H9 (cell line): ENCODE data around the gene IGSF9. TPM values are rescaled to one million over a fixed set of nuclear protein-coding genes. Genes with fewer than 3 reads are reported as not detected.

Experiments used
- DNase-seq: peaks from one replicate; pipeline ENCODE4 v3.0.0-alpha.2; 2017
- H2AFZ ChIP-seq: one replicate; pipeline ENCODE4 v1.6.1; 2013; ENCODE audit warnings: mild to moderate bottlenecking, low read length, control low read depth, moderate library complexity
- H2AK5ac ChIP-seq: 2 replicates; pipeline ENCODE4 v1.6.1; 2013; ENCODE audit warnings: low read length, control low read depth, mixed read lengths; ENCODE audit not compliant: insufficient read length
- H2BK120ac ChIP-seq: one replicate; pipeline ENCODE4 v1.6.1; 2013; ENCODE audit warnings: low read depth, mild to moderate bottlenecking, low read length, control low read depth, inconsistent platforms; ENCODE audit not compliant: poor library complexity, severe bottlenecking
- H2BK12ac ChIP-seq: 2 replicates; pipeline ENCODE4 v1.6.1; 2013; ENCODE audit warnings: low read length, control low read depth, mixed read lengths, low read depth; ENCODE audit not compliant: insufficient read length
- H2BK15ac ChIP-seq: 2 replicates; pipeline ENCODE4 v1.6.1; 2013; ENCODE audit warnings: low read depth, low read length, control low read depth
- H2BK20ac ChIP-seq: one replicate; pipeline ENCODE4 v1.6.1; 2013; ENCODE audit warnings: low read depth, mild to moderate bottlenecking, low read length, control low read depth, inconsistent platforms; ENCODE audit not compliant: poor library complexity, severe bottlenecking
- H2BK5ac ChIP-seq: 2 replicates; pipeline ENCODE4 v1.6.1; 2013; ENCODE audit warnings: low read length, control low read depth, mixed read lengths; ENCODE audit not compliant: insufficient read length
- H3K14ac ChIP-seq: 2 replicates; pipeline ENCODE4 v1.6.1; 2013; ENCODE audit warnings: low read length, control low read depth; ENCODE audit not compliant: insufficient read depth
- H3K18ac ChIP-seq: 2 replicates; pipeline ENCODE4 v1.6.1; 2013; ENCODE audit warnings: low read depth, mild to moderate bottlenecking, mixed read lengths, low read length, control low read depth; ENCODE audit not compliant: insufficient read length
- H3K23ac ChIP-seq: 2 replicates; pipeline ENCODE4 v1.6.1; 2013; ENCODE audit warnings: low read length, control low read depth, mixed read lengths, low read depth; ENCODE audit not compliant: insufficient read length
- H3K23me2 ChIP-seq: 2 replicates; pipeline ENCODE4 v1.6.1; 2013; ENCODE audit warnings: low read depth, mild to moderate bottlenecking, mixed read lengths, low read length, control low read depth; ENCODE audit not compliant: insufficient read length, poor library complexity, severe bottlenecking
- H3K27ac ChIP-seq: 2 replicates; pipeline ENCODE4 v1.5.1; 2013; ENCODE audit warnings: low read length, control low read depth, mixed read lengths, low read depth; ENCODE audit not compliant: insufficient read length
- H3K27me3 ChIP-seq: 2 replicates; pipeline ENCODE4 v1.6.1; 2013; ENCODE audit warnings: low read length, control low read depth, inconsistent platforms; ENCODE audit not compliant: insufficient read depth
- H3K4ac ChIP-seq: 2 replicates; pipeline ENCODE4 v1.6.1; 2013; ENCODE audit warnings: low read depth, mild to moderate bottlenecking, control low read depth, inconsistent platforms, low read length, moderate library complexity
- H3K4me1 ChIP-seq: 2 replicates; pipeline ENCODE4 v1.6.1; 2013; ENCODE audit warnings: low read length, control low read depth, inconsistent platforms; ENCODE audit not compliant: insufficient read depth
- H3K4me2 ChIP-seq: 2 replicates; pipeline ENCODE4 v1.6.1; 2013; ENCODE audit warnings: low read length, control low read depth, mixed read lengths; ENCODE audit not compliant: insufficient read length, insufficient read depth
- H3K56ac ChIP-seq: 2 replicates; pipeline ENCODE4 v1.6.1; 2013; ENCODE audit warnings: low read depth, mild to moderate bottlenecking, mixed read lengths, low read length, control low read depth; ENCODE audit not compliant: insufficient read length
- H3K79me1 ChIP-seq: 2 replicates; pipeline ENCODE4 v1.6.1; 2013; ENCODE audit warnings: low read depth, mild to moderate bottlenecking, moderate library complexity, low read length, control low read depth, inconsistent platforms; ENCODE audit not compliant: insufficient read depth, poor library complexity, severe bottlenecking
- H3K79me2 ChIP-seq: 2 replicates; pipeline ENCODE4 v1.6.1; 2013; ENCODE audit warnings: low read length, control low read depth, inconsistent platforms; ENCODE audit not compliant: insufficient read depth
- H3K9ac ChIP-seq: 2 replicates; pipeline ENCODE4 v1.6.1; 2013; ENCODE audit warnings: low read length, control low read depth, mixed read lengths; ENCODE audit not compliant: insufficient read length; ENCODE audit errors: extremely low read depth
- H3K9me3 ChIP-seq: one replicate; pipeline ENCODE4 v1.6.1; 2013; ENCODE audit warnings: low read depth, low read length, inconsistent platforms; ENCODE audit not compliant: control insufficient read depth
- H3T11ph ChIP-seq: one replicate; pipeline ENCODE4 v1.6.1; 2013; ENCODE audit warnings: mild to moderate bottlenecking, low read length, control low read depth, inconsistent platforms
- H4K20me1 ChIP-seq: one replicate; pipeline ENCODE4 v1.6.1; 2013; ENCODE audit not compliant: control insufficient read depth, insufficient read length, insufficient read depth
- H4K5ac ChIP-seq: 2 replicates; pipeline ENCODE4 v1.6.1; 2013; ENCODE audit warnings: low read depth, mild to moderate bottlenecking, mixed read lengths, low read length, control low read depth; ENCODE audit not compliant: insufficient read length
- H4K8ac ChIP-seq: replicated peaks from 2 replicates; pipeline ENCODE4 v1.6.1; 2013; ENCODE audit warnings: low read length, control low read depth, mixed read lengths, low read depth; ENCODE audit not compliant: insufficient read length
- H4K91ac ChIP-seq: 2 replicates; pipeline ENCODE4 v1.6.1; 2013; ENCODE audit warnings: low read depth, mild to moderate bottlenecking, moderate library complexity, mixed read lengths, low read length, control low read depth; ENCODE audit not compliant: insufficient read length
- H3K27ac Mint-ChIP-seq, 3 experiments: 2 replicates in 2 of 3; 3 replicates in 1 of 3; pipeline ENCODE4 v1.8.0; 2020 to 2021; ENCODE audit warnings: mixed read lengths in 3 of 3, mild to moderate bottlenecking in 1 of 3, moderate library complexity in 1 of 3
- H3K27me3 Mint-ChIP-seq: 2 replicates; pipeline ENCODE4 v1.8.0; 2021; ENCODE audit warnings: low read depth, mild to moderate bottlenecking, moderate library complexity, mixed read lengths
- H3K36me3 Mint-ChIP-seq, 3 experiments: 2 replicates in 2 of 3; 3 replicates in 1 of 3; pipeline ENCODE4 v1.8.0; 2020 to 2021; ENCODE audit warnings: low read depth in 3 of 3, mixed read lengths in 3 of 3; ENCODE audit not compliant: insufficient read depth in 1 of 3
- H3K4me1 Mint-ChIP-seq, 2 experiments: 2 replicates each; pipeline ENCODE4 v1.8.0; 2020; ENCODE audit warnings: mixed read lengths in 2 of 2
- H3K4me3 Mint-ChIP-seq, 2 experiments: 2 replicates in 1 of 2; 3 replicates in 1 of 2; pipeline ENCODE4 v1.8.0; 2020 to 2021; ENCODE audit warnings: mild to moderate bottlenecking in 2 of 2, mixed read lengths in 2 of 2, moderate library complexity in 1 of 2
- H3K9me3 Mint-ChIP-seq, 2 experiments: 2 replicates in 1 of 2; 3 replicates in 1 of 2; pipeline ENCODE4 v1.8.0; 2020; ENCODE audit warnings: mild to moderate bottlenecking in 2 of 2, mixed read lengths in 2 of 2, moderate library complexity in 1 of 2
- CTCF ChIP-seq: fragments of 200-600 bp; sonication (generic); conservative IDR thresholded peaks from 3 replicates; pipeline ENCODE4 v1.8.0; 2021; ENCODE audit warnings: antibody characterized with exemption, mild to moderate bottlenecking
- WGBS: extraction: QIAGEN DNeasy Blood & Tissue Kit; methylation state at CpG from one replicate; pipeline ENCODE4 v1.1.7; 2013; ENCODE audit warnings: missing lambda C conversion rate, low lambda C conversion rate, mixed read lengths; ENCODE audit not compliant: insufficient read length; ENCODE audit errors: extremely low coverage; 5-methylcytosine and 5-hydroxymethylcytosine counted together
- total RNA-seq: library from RNA; stranded (reverse); gene quantifications from 2 replicates; pipeline ENCODE4 v1.2.1, GENCODE V29; 2021

IGSF9 gene
- total RNA-seq, 1 experiment from 2014 or later, result 11.3 TPM

GRCh38 chr1:159883134-159883533, 62.3 kb downstream of the IGSF9 start:
- H3K79me1 ChIP-seq, result no peaks in the 10 kb centered on the region
- H4K91ac ChIP-seq, result no peak overlapping the region
- H3K4ac ChIP-seq, result no peak overlapping the region
- no peak overlapping the region for H3K9ac ChIP-seq
- no peaks in the 10 kb centered on the region for H3K27me3 ChIP-seq
- no peak overlapping the region for H2BK120ac ChIP-seq
- no peak overlapping the region for H3K23ac ChIP-seq
- no peak overlapping the region for H3K4me3 Mint-ChIP-seq
- H3K27me3 Mint-ChIP-seq, result no peaks in the 10 kb centered on the region; the same call in none of the 2 replicates
- H3K9me3 Mint-ChIP-seq, result no peaks in the 10 kb centered on the region
- H3K4me1 ChIP-seq, result no peaks in the 10 kb centered on the region
- H3K36me3 Mint-ChIP-seq, result no peaks in the 10 kb centered on the region
- TF ChIP-seq CTCF, result no peak
- no peak for DNase-seq
- no peaks in the 10 kb centered on the region for H3K4me1 Mint-ChIP-seq
- no peak overlapping the region for H3K56ac ChIP-seq
- H3K79me2 ChIP-seq, result no peaks in the 10 kb centered on the region
- H3K9me3 ChIP-seq, result no peaks in the 10 kb centered on the region
- H3K27ac Mint-ChIP-seq, result no peak overlapping the region
- H3K27ac ChIP-seq, result no peak overlapping the region
- no peak overlapping the region for H2BK12ac ChIP-seq
- no peak overlapping the region for H2BK5ac ChIP-seq
- H2AFZ ChIP-seq, result no peak overlapping the region
- no peaks in the 10 kb centered on the region for H4K20me1 ChIP-seq
- no peak overlapping the region for H3K4me2 ChIP-seq
- H4K8ac ChIP-seq, result no peak overlapping the region
- H3K23me2 ChIP-seq, result no peaks in the 10 kb centered on the region
- H3K14ac ChIP-seq, result no peak overlapping the region
- no peak overlapping the region for H2BK15ac ChIP-seq
- no CpG with 5 or more reads among the region's 4 CpGs for WGBS
- H3T11ph ChIP-seq, result no peak overlapping the region
- no peak overlapping the region for H3K18ac ChIP-seq
- H2BK20ac ChIP-seq, result no peak overlapping the region
- H4K5ac ChIP-seq, result no peak overlapping the region
- no peak overlapping the region for H2AK5ac ChIP-seq
